ENCODE data around the gene SPOCK1. TPM values are rescaled to one million over a fixed set of nuclear protein-coding genes. Genes with fewer than 3 reads are reported as not detected.

Gene SPOCK1
- total and polyA plus RNA-seq, 2 of the 13 experiments (the other 11 are each of a cell fraction or from before 2014, with no cell fraction given), result 0.18 to 0.29 TPM

GRCh38 chr5:137398751-137399150 lies 100.4 kb downstream of the SPOCK1 start (continued):
- TF ChIP-seq MIER2 (CRISPR knock-in tag; IDR thresholded peaks at IDR 0.05), result no peak
- no peak for TF ChIP-seq ZNF414 (CRISPR knock-in tag; IDR thresholded peaks at IDR 0.05)

DNA sequence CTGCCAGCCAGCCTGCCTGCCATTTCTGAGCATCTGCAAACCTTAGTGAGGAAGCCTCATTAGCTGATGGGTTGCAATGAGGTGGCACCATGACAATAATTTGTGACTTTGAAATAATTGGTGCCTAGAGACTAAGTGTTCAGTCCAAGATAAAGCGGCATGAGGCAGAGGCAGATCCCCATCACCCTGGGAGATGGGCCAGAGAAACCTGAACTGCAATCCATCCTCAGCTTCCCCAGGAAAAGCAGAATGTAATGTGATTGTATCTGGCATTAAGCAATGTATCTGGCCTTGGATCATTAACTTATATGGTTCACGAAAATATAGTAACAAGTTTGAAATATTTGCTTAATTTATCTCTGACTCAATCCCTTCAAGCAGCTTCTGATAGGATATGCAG lies 101.0 kb downstream of the SPOCK1 start:
- H3K4me3 ChIP-seq (replicated peaks in 1 of 3; ENCODE audit: insufficient read depth in 1 of 3, low read depth in 2 of 3, low read length in 3 of 3), result no peak overlapping the region
- intact Hi-C loops (cut with micrococcal nuclease; ENCODE audit: unreplicated experiment), result no loop called here
- H2AFZ ChIP-seq (ENCODE audit: low read length), result no peak overlapping the region
- H3K36me3 ChIP-seq (replicated peaks in 1 of 2; ENCODE audit: control insufficient read depth in 1 of 2, insufficient read depth in 2 of 2, low read length in 2 of 2), result no peaks in the 10 kb centered on the region
- BruUV-seq (replicated peaks), result no TSS peak
- peaks cover 0 to 1% of the 10 kb centered on the region in 2 experiments; a peak in 1 of 5 replicates for H3K27me3 ChIP-seq (ENCODE audit: control insufficient read depth in 1 of 2, insufficient read depth in 2 of 2, low read length in 2 of 2)
- H3K4me1 ChIP-seq (ENCODE audit: insufficient read depth, low read length), result no peaks in the 10 kb centered on the region
- no peak overlapping the region for H3K4me2 ChIP-seq (ENCODE audit: low read depth, low read length)
- FAIRE-seq (no peak), ATAC-seq (no peak), DNase-seq (ENCODE audit: low spot score) (no peak)
- no peak for TF ChIP-seq ZNF75D (CRISPR knock-in tag; IDR thresholded peaks at IDR 0.05; ENCODE audit: borderline replicate concordance)
- no peak for TF ChIP-seq JDP2 (CRISPR knock-in tag; IDR thresholded peaks at IDR 0.05; ENCODE audit: borderline replicate concordance)
- no peak for TF ChIP-seq PCBP2 (optimal IDR thresholded peaks at IDR 0.05; ENCODE audit: low read depth, low read length, poor library complexity, severe bottlenecking)
- no peak for TF ChIP-seq TARDBP (CRISPR knock-in tag; IDR thresholded peaks at IDR 0.05)
- TF ChIP-seq TCF7 (IDR thresholded peaks at IDR 0.05; ENCODE audit: low read depth), result no peak
- no peak for TF ChIP-seq ATRX (CRISPR knock-in tag; IDR thresholded peaks at IDR 0.05; ENCODE audit: borderline replicate concordance)
- no peak for TF ChIP-seq NAIF1 (CRISPR knock-in tag; IDR thresholded peaks at IDR 0.05; ENCODE audit: borderline replicate concordance)
- TF ChIP-seq YEATS4 (CRISPR knock-in tag; IDR thresholded peaks at IDR 0.05; ENCODE audit: borderline replicate concordance), result no peak
- no peak for TF ChIP-seq BRCA1 (CRISPR knock-in tag; IDR thresholded peaks at IDR 0.05)
- no peak for TF ChIP-seq ZNF772 (CRISPR knock-in tag; IDR thresholded peaks at IDR 0.05)
- TF ChIP-seq TFDP1 (CRISPR knock-in tag; IDR thresholded peaks at IDR 0.05; ENCODE audit: borderline replicate concordance), result no peak
- TF ChIP-seq, protein P1, sequence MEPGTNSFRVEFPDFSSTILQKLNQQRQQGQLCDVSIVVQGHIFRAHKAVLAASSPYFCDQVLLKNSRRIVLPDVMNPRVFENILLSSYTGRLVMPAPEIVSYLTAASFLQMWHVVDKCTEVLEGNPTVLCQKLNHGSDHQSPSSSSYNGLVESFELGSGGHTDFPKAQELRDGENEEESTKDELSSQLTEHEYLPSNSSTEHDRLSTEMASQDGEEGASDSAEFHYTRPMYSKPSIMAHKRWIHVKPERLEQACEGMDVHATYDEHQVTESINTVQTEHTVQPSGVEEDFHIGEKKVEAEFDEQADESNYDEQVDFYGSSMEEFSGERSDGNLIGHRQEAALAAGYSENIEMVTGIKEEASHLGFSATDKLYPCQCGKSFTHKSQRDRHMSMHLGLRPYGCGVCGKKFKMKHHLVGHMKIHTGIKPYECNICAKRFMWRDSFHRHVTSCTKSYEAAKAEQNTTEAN (CRISPR knock-in tag; conservative IDR thresholded peaks at IDR 0.05), result no peak
- H4K20me1 ChIP-seq (ENCODE audit: insufficient read depth, low read length), result no peaks in the 10 kb centered on the region
- H3K79me2 ChIP-seq (ENCODE audit: insufficient read depth, low read length), result no peaks in the 10 kb centered on the region
- in situ Hi-C loops (cut with HindIII; ENCODE audit: extremely low pct_ligation_motif_present, low pct_unique_long_range_greater_than_20kb), result no loop called here
- ChIA-PET CTCF (ENCODE audit: low intra/inter-chr PET ratio, low total read pairs) (no interaction called here), POLR2A (no interaction called here)
- 33% methylated on average over 2 of the region's 2 CpGs for WGBS (ENCODE audit: low lambda C conversion rate)
- no peak overlapping the region for H3K9ac ChIP-seq (ENCODE audit: insufficient read depth, low read depth, low read length)
- H3K9me3 ChIP-seq (ENCODE audit: low read length), result no peaks in the 10 kb centered on the region
- H3K27ac ChIP-seq (ENCODE audit: extremely low read length, insufficient read depth, low read length), result no peak overlapping the region
